ENCODE measurements around the gene ACE2. TPM values are rescaled to one million over a fixed set of nuclear protein-coding genes. Genes with fewer than 3 reads are reported as not detected.

Gene ACE2
- 0.05 TPM in 1 of 2 replicates, not detected in the other for total RNA-seq

DNA sequence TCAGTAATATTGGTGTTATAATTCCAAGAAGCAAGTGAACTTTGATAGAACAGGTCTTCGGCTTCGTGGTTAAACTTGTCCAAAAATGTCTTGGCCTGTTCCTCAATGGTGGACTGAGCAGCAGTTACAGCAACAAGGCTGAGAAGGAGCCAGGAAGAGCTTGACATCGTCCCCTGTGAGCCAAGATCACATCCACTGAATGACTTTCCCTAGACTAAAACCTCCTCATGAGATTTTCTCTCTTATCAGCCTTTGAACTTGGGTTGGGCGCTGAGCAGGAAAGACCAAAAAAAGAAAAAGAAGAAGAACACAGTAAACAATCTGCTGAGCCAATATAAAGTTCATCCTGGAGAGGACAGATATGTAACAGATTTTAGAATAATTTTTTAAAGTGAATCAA is at the start of gene ACE2:
TSS of gene ACE2 (minus strand) at position 216 of the 400 bp plus-strand sequence. CDS start at position 167, 49 bp downstream.

Other genes with a start within 250 kb of the ACE2 start
- gene VEGFD, start 216.5 kb downstream of the ACE2 start, total RNA-seq: 0.09 and 0.30 TPM in 2 replicates
- 9.5 and 13.7 TPM in 2 replicates for gene PIR, start 107.6 kb downstream of the ACE2 start, total RNA-seq
- 0.23 and 0.30 TPM in 2 replicates for gene BMX, start 100.2 kb downstream of the ACE2 start, total RNA-seq
- 0.42 TPM in 1 of 2 replicates, not detected in the other for gene CLTRN, start 63.8 kb upstream of the ACE2 start, total RNA-seq
- gene CA5B, start 137.3 kb upstream of the ACE2 start, total RNA-seq: 3.3 and 5.2 TPM in 2 replicates
- gene ZRSR2, start 189.5 kb upstream of the ACE2 start, total RNA-seq: 3.9 and 7.1 TPM in 2 replicates